ENCODE data around the gene COL12A1. TPM values are rescaled to one million over a fixed set of nuclear protein-coding genes. Genes with fewer than 3 reads are reported as not detected.

COL12A1 gene
- total RNA-seq, 6 experiments from 2014 or later: 1.1 to 4.4 (median 3.0) TPM

DNA sequence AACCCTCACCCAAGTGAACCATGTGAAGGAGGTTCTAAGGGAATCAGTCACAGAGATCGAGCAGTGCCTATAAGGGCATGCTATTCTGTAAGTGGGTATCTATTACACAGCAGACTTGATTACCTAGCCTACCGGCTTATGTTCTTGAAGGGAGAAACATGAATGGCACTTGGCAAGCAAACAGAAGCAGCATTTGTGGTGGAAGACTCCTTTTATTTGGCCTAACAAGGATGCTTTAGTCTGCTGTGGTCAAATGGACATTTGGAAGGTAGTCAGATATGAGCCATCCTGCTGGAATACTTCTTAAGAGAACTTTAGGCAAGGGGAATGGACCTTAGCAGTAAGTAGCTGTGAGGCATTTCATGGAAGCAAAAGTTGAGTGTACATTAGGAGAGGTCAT lies 126.3 kb downstream of the COL12A1 start:
- DNase-seq (no peak), ATAC-seq (no peak)
- H3K9me3 ChIP-seq: no peaks in the 10 kb centered on the region
- H3K36me3 ChIP-seq: no peaks in the 10 kb centered on the region
- H3K4me3 ChIP-seq: no peak overlapping the region
- intact Hi-C loops (cut with DNase I): no loop called here
- no peak overlapping the region for H3K27ac ChIP-seq
- WGBS (ENCODE audit: insufficient coverage, low coverage, low lambda C conversion rate, missing lambda C conversion rate): 94% methylated on average over 2 of the region's 2 CpGs
- H3K27me3 ChIP-seq: no peaks in the 10 kb centered on the region
- TF ChIP-seq POLR2A (IDR thresholded peaks at IDR 0.05) (no peak), CTCF (IDR thresholded peaks at IDR 0.05) (no peak)
- no peaks in the 10 kb centered on the region for H3K4me1 ChIP-seq

- intact Hi-C loops (cut with DNase I): no loop called here
- ATAC-seq: no peak
- no peaks in the 10 kb centered on the region for H3K36me3 ChIP-seq
- no peak for DNase-seq
- H3K27me3 ChIP-seq: no peaks in the 10 kb centered on the region
- H3K4me1 ChIP-seq: no peaks in the 10 kb centered on the region
- H3K4me3 ChIP-seq: no peak overlapping the region
- no peak overlapping the region for H3K27ac ChIP-seq
- no peak for TF ChIP-seq POLR2A (IDR thresholded peaks at IDR 0.05)
- no peak for TF ChIP-seq CTCF (IDR thresholded peaks at IDR 0.05)
- 50% methylated on average over 2 of the region's 2 CpGs for WGBS (ENCODE audit: insufficient coverage, low coverage, low lambda C conversion rate, missing lambda C conversion rate)
- no peaks in the 10 kb centered on the region for H3K9me3 ChIP-seq
Observed at GRCh38 chr6:75077701-75078100, 128.2 kb downstream of the COL12A1 start.

GRCh38 chr6:75076009-75076408 lies 129.8 kb downstream of the COL12A1 start:
- Histone ChIP-seq H3K36me3 (no peaks in the 10 kb centered on the region), H3K4me3 (no peak overlapping the region), H3K27me3 (no peaks in the 10 kb centered on the region), H3K27ac (no peak overlapping the region), H3K9me3 (no peaks in the 10 kb centered on the region), H3K4me1 (no peaks in the 10 kb centered on the region)
- intact Hi-C loops (cut with DNase I): no loop called here
- no peak for ATAC-seq
- WGBS (ENCODE audit: insufficient coverage, low coverage, low lambda C conversion rate, missing lambda C conversion rate): 76% methylated on average over 5 of the region's 5 CpGs
- no peak for DNase-seq
- no peak for TF ChIP-seq CTCF (IDR thresholded peaks at IDR 0.05)
- no peak for TF ChIP-seq POLR2A (IDR thresholded peaks at IDR 0.05)

- Histone ChIP-seq H3K27ac (no peak overlapping the region), H3K4me1 (no peaks in the 10 kb centered on the region), H3K27me3 (no peaks in the 10 kb centered on the region), H3K4me3 (no peak overlapping the region), H3K36me3 (no peaks in the 10 kb centered on the region), H3K9me3 (no peaks in the 10 kb centered on the region)
- ATAC-seq (no peak), DNase-seq (no peak)
- intact Hi-C loops (cut with DNase I): no loop called here
- WGBS (ENCODE audit: insufficient coverage, low coverage, low lambda C conversion rate, missing lambda C conversion rate): 35% methylated on average over 1 of the region's 1 CpG
- TF ChIP-seq CTCF (IDR thresholded peaks at IDR 0.05): no peak
- TF ChIP-seq POLR2A (IDR thresholded peaks at IDR 0.05): no peak
Observed at GRCh38 chr6:75070244-75070643, 135.6 kb downstream of the COL12A1 start.

DNA sequence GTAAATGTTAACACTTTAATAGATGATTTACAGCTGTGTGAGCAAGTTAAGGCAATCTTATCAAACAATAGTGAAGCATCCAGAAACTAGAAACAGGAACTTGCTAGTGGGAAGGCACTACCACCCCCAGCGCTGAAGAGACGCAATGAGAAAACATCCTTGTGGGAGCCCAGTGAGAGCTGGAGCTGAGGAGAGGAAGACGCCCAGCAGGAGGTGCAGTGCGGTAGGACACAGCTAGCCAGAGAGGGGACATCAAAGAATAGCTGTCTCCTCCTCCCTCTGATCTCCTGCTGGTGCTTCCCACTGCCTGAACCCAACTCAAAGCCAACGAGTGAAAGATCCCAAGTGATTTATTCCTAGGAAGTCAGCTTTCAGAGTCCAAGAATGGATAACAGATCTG lies 140.3 kb downstream of the COL12A1 start:
- ATAC-seq (peak in 3 of 4 donors; percentile 51 to 83 (median 76)), DNase-seq (peak in 1 of 3 donors; percentile 30)
- Histone ChIP-seq H3K27me3 (no peaks in the 10 kb centered on the region), H3K9me3 (no peaks in the 10 kb centered on the region), H3K4me1 (no peaks in the 10 kb centered on the region), H3K4me3 (no peak overlapping the region), H3K36me3 (no peaks in the 10 kb centered on the region), H3K27ac (no peak overlapping the region)
- no peak for TF ChIP-seq POLR2A (IDR thresholded peaks at IDR 0.05)
- peak; percentile 18 to 44 (median 28) for TF ChIP-seq CTCF (IDR thresholded peaks at IDR 0.05)
- intact Hi-C loops (cut with DNase I): no loop called here
- WGBS (ENCODE audit: insufficient coverage, low coverage, low lambda C conversion rate, missing lambda C conversion rate): 14% methylated on average over 5 of the region's 5 CpGs

Data from right lobe of liver (tissue), 6 donors.